H9 (cell line): Measurements from ENCODE around the gene MEF2C. TPM values are rescaled to one million over a fixed set of nuclear protein-coding genes. Genes with fewer than 3 reads are reported as not detected.

Experiments
- DNase-seq: peaks from one replicate; pipeline ENCODE4 v3.0.0-alpha.2; 2017
- H2AFZ ChIP-seq: one replicate; pipeline ENCODE4 v1.6.1; 2013; ENCODE audit warnings: mild to moderate bottlenecking, low read length, control low read depth, moderate library complexity
- H2AK5ac ChIP-seq: 2 replicates; pipeline ENCODE4 v1.6.1; 2013; ENCODE audit warnings: low read length, control low read depth, mixed read lengths; ENCODE audit not compliant: insufficient read length
- H2BK120ac ChIP-seq: one replicate; pipeline ENCODE4 v1.6.1; 2013; ENCODE audit warnings: low read depth, mild to moderate bottlenecking, low read length, control low read depth, inconsistent platforms; ENCODE audit not compliant: poor library complexity, severe bottlenecking
- H2BK12ac ChIP-seq: 2 replicates; pipeline ENCODE4 v1.6.1; 2013; ENCODE audit warnings: low read length, control low read depth, mixed read lengths, low read depth; ENCODE audit not compliant: insufficient read length
- H2BK15ac ChIP-seq: 2 replicates; pipeline ENCODE4 v1.6.1; 2013; ENCODE audit warnings: low read depth, low read length, control low read depth
- H2BK20ac ChIP-seq: one replicate; pipeline ENCODE4 v1.6.1; 2013; ENCODE audit warnings: low read depth, mild to moderate bottlenecking, low read length, control low read depth, inconsistent platforms; ENCODE audit not compliant: poor library complexity, severe bottlenecking
- H2BK5ac ChIP-seq: 2 replicates; pipeline ENCODE4 v1.6.1; 2013; ENCODE audit warnings: low read length, control low read depth, mixed read lengths; ENCODE audit not compliant: insufficient read length
- H3K14ac ChIP-seq: 2 replicates; pipeline ENCODE4 v1.6.1; 2013; ENCODE audit warnings: low read length, control low read depth; ENCODE audit not compliant: insufficient read depth
- H3K18ac ChIP-seq: 2 replicates; pipeline ENCODE4 v1.6.1; 2013; ENCODE audit warnings: low read depth, mild to moderate bottlenecking, mixed read lengths, low read length, control low read depth; ENCODE audit not compliant: insufficient read length
- H3K23ac ChIP-seq: 2 replicates; pipeline ENCODE4 v1.6.1; 2013; ENCODE audit warnings: low read length, control low read depth, mixed read lengths, low read depth; ENCODE audit not compliant: insufficient read length
- H3K23me2 ChIP-seq: 2 replicates; pipeline ENCODE4 v1.6.1; 2013; ENCODE audit warnings: low read depth, mild to moderate bottlenecking, mixed read lengths, low read length, control low read depth; ENCODE audit not compliant: insufficient read length, poor library complexity, severe bottlenecking
- H3K27ac ChIP-seq: 2 replicates; pipeline ENCODE4 v1.5.1; 2013; ENCODE audit warnings: low read length, control low read depth, mixed read lengths, low read depth; ENCODE audit not compliant: insufficient read length
- H3K27me3 ChIP-seq: 2 replicates; pipeline ENCODE4 v1.6.1; 2013; ENCODE audit warnings: low read length, control low read depth, inconsistent platforms; ENCODE audit not compliant: insufficient read depth
- H3K4ac ChIP-seq: 2 replicates; pipeline ENCODE4 v1.6.1; 2013; ENCODE audit warnings: low read depth, mild to moderate bottlenecking, control low read depth, inconsistent platforms, low read length, moderate library complexity
- H3K4me1 ChIP-seq: 2 replicates; pipeline ENCODE4 v1.6.1; 2013; ENCODE audit warnings: low read length, control low read depth, inconsistent platforms; ENCODE audit not compliant: insufficient read depth
- H3K4me2 ChIP-seq: 2 replicates; pipeline ENCODE4 v1.6.1; 2013; ENCODE audit warnings: low read length, control low read depth, mixed read lengths; ENCODE audit not compliant: insufficient read length, insufficient read depth
- H3K56ac ChIP-seq: 2 replicates; pipeline ENCODE4 v1.6.1; 2013; ENCODE audit warnings: low read depth, mild to moderate bottlenecking, mixed read lengths, low read length, control low read depth; ENCODE audit not compliant: insufficient read length
- H3K79me1 ChIP-seq: 2 replicates; pipeline ENCODE4 v1.6.1; 2013; ENCODE audit warnings: low read depth, mild to moderate bottlenecking, moderate library complexity, low read length, control low read depth, inconsistent platforms; ENCODE audit not compliant: insufficient read depth, poor library complexity, severe bottlenecking
- H3K79me2 ChIP-seq: 2 replicates; pipeline ENCODE4 v1.6.1; 2013; ENCODE audit warnings: low read length, control low read depth, inconsistent platforms; ENCODE audit not compliant: insufficient read depth
- H3K9ac ChIP-seq: 2 replicates; pipeline ENCODE4 v1.6.1; 2013; ENCODE audit warnings: low read length, control low read depth, mixed read lengths; ENCODE audit not compliant: insufficient read length; ENCODE audit errors: extremely low read depth
- H3K9me3 ChIP-seq: one replicate; pipeline ENCODE4 v1.6.1; 2013; ENCODE audit warnings: low read depth, low read length, inconsistent platforms; ENCODE audit not compliant: control insufficient read depth
- H3T11ph ChIP-seq: one replicate; pipeline ENCODE4 v1.6.1; 2013; ENCODE audit warnings: mild to moderate bottlenecking, low read length, control low read depth, inconsistent platforms
- H4K20me1 ChIP-seq: one replicate; pipeline ENCODE4 v1.6.1; 2013; ENCODE audit not compliant: control insufficient read depth, insufficient read length, insufficient read depth
- H4K5ac ChIP-seq: 2 replicates; pipeline ENCODE4 v1.6.1; 2013; ENCODE audit warnings: low read depth, mild to moderate bottlenecking, mixed read lengths, low read length, control low read depth; ENCODE audit not compliant: insufficient read length
- H4K8ac ChIP-seq: replicated peaks from 2 replicates; pipeline ENCODE4 v1.6.1; 2013; ENCODE audit warnings: low read length, control low read depth, mixed read lengths, low read depth; ENCODE audit not compliant: insufficient read length
- H4K91ac ChIP-seq: 2 replicates; pipeline ENCODE4 v1.6.1; 2013; ENCODE audit warnings: low read depth, mild to moderate bottlenecking, moderate library complexity, mixed read lengths, low read length, control low read depth; ENCODE audit not compliant: insufficient read length
- H3K27ac Mint-ChIP-seq, 3 experiments: 2 replicates in 2 of 3; 3 replicates in 1 of 3; pipeline ENCODE4 v1.8.0; 2020 to 2021; ENCODE audit warnings: mixed read lengths in 3 of 3, mild to moderate bottlenecking in 1 of 3, moderate library complexity in 1 of 3
- H3K27me3 Mint-ChIP-seq: 2 replicates; pipeline ENCODE4 v1.8.0; 2021; ENCODE audit warnings: low read depth, mild to moderate bottlenecking, moderate library complexity, mixed read lengths
- H3K36me3 Mint-ChIP-seq, 3 experiments: 2 replicates in 2 of 3; 3 replicates in 1 of 3; pipeline ENCODE4 v1.8.0; 2020 to 2021; ENCODE audit warnings: low read depth in 3 of 3, mixed read lengths in 3 of 3; ENCODE audit not compliant: insufficient read depth in 1 of 3
- H3K4me1 Mint-ChIP-seq, 2 experiments: 2 replicates each; pipeline ENCODE4 v1.8.0; 2020; ENCODE audit warnings: mixed read lengths in 2 of 2
- H3K4me3 Mint-ChIP-seq, 2 experiments: 2 replicates in 1 of 2; 3 replicates in 1 of 2; pipeline ENCODE4 v1.8.0; 2020 to 2021; ENCODE audit warnings: mild to moderate bottlenecking in 2 of 2, mixed read lengths in 2 of 2, moderate library complexity in 1 of 2
- H3K9me3 Mint-ChIP-seq, 2 experiments: 2 replicates in 1 of 2; 3 replicates in 1 of 2; pipeline ENCODE4 v1.8.0; 2020; ENCODE audit warnings: mild to moderate bottlenecking in 2 of 2, mixed read lengths in 2 of 2, moderate library complexity in 1 of 2
- CTCF ChIP-seq: fragments of 200-600 bp; sonication (generic); conservative IDR thresholded peaks from 3 replicates; pipeline ENCODE4 v1.8.0; 2021; ENCODE audit warnings: antibody characterized with exemption, mild to moderate bottlenecking
- WGBS: extraction: QIAGEN DNeasy Blood & Tissue Kit; methylation state at CpG from one replicate; pipeline ENCODE4 v1.1.7; 2013; ENCODE audit warnings: missing lambda C conversion rate, low lambda C conversion rate, mixed read lengths; ENCODE audit not compliant: insufficient read length; ENCODE audit errors: extremely low coverage; 5-methylcytosine and 5-hydroxymethylcytosine counted together
- total RNA-seq: library from RNA; stranded (reverse); gene quantifications from 2 replicates; pipeline ENCODE4 v1.2.1, GENCODE V29; 2021

MEF2C gene
- total RNA-seq, 1 experiment from 2014 or later, result 0.11 TPM

- no peak overlapping the region for H3K4me3 Mint-ChIP-seq
- H3K27ac Mint-ChIP-seq, result no peak overlapping the region
- peaks cover 7% of the 10 kb centered on the region for H3K4me1 ChIP-seq
- no peaks in the 10 kb centered on the region for H3K36me3 Mint-ChIP-seq
- no peak overlapping the region for H4K91ac ChIP-seq
- no peak overlapping the region for H3K4ac ChIP-seq
- H3K27me3 ChIP-seq, result no peaks in the 10 kb centered on the region
- H3T11ph ChIP-seq, result no peak overlapping the region
- no peaks in the 10 kb centered on the region for H3K23me2 ChIP-seq
- H4K8ac ChIP-seq, result no peak overlapping the region
- no peak overlapping the region for H3K23ac ChIP-seq
- H3K56ac ChIP-seq, result no peak overlapping the region
- no peaks in the 10 kb centered on the region for H3K79me1 ChIP-seq
- no peak for TF ChIP-seq CTCF
- WGBS, result no CpG with 5 or more reads among the region's 5 CpGs
- peaks cover 12 to 21% of the 10 kb centered on the region in 2 experiments for H3K4me1 Mint-ChIP-seq
- no peaks in the 10 kb centered on the region for H4K20me1 ChIP-seq
- H3K9ac ChIP-seq, result no peak overlapping the region
- no peak overlapping the region for H3K4me2 ChIP-seq
- no peaks in the 10 kb centered on the region for H3K79me2 ChIP-seq
- H3K18ac ChIP-seq, result no peak overlapping the region
- no peaks in the 10 kb centered on the region for H3K9me3 ChIP-seq
- H2BK120ac ChIP-seq, result no peak overlapping the region
- H3K27ac ChIP-seq, result no peak overlapping the region
- no peak overlapping the region for H2BK15ac ChIP-seq
- no peaks in the 10 kb centered on the region for H3K27me3 Mint-ChIP-seq
- no peak overlapping the region for H4K5ac ChIP-seq
- H2BK20ac ChIP-seq, result no peak overlapping the region
- no peak overlapping the region for H2BK12ac ChIP-seq
- no peak overlapping the region for H2AFZ ChIP-seq
- H3K9me3 Mint-ChIP-seq, result no peaks in the 10 kb centered on the region
- no peak overlapping the region for H2BK5ac ChIP-seq
- DNase-seq, result no peak
- H3K14ac ChIP-seq, result no peak overlapping the region
- no peak overlapping the region for H2AK5ac ChIP-seq
These were observed 57.9 kb downstream of the MEF2C start for GRCh38 chr5:88824892-88825583.
